HL-60/S4 treated with retinoic acid at 250 ng/mL for 4 days and 3 days (cell line): ENCODE results near the gene EPS8L3.
"Not testable (repeated sequence)": the region's sequence is repeated elsewhere in the genome, so short reads cannot be mapped to it uniquely, and the experiment has no call there.

Experiments used
- in situ Hi-C: fragments of 300-500 bp; cut with MboI; formaldehyde crosslinking; loops from 2 replicates; pipeline ENCODE4 v1.7.0; 2022; ENCODE audit warnings: low sequenced_read_pairs

Gene EPS8L3

DNA sequence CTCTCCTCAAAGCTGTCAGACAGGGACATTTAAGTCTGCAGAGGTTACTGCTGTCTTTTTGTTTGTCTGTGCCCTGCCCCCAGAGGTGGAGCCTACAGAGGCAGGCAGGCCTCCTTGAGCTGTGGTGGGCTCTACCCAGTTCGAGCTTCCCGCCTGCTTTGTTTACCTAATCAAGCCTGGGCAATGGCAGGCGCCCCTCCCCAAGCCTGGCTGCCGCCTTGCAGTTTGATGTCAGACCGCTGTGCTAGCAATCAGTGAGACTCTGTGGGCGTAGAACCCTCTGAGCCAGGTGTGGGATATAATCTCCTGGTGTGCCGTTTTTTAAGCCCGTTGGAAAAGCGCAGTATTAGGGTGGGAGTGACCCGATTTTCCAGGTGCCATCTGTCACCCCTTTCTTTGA, 15.4 kb downstream of the EPS8L3 start:
- in situ Hi-C loops, result not testable (repeated sequence)

- in situ Hi-C loops, result no loop called here
Measured at GRCh38 chr1:109740615-109741373, 22.9 kb downstream of the EPS8L3 start, which contains the start of gene GSTM3. TSS of gene GSTM3 (minus strand) at chr1:109741038. CDS start at chr1:109740287, 751 bp downstream.

DNA sequence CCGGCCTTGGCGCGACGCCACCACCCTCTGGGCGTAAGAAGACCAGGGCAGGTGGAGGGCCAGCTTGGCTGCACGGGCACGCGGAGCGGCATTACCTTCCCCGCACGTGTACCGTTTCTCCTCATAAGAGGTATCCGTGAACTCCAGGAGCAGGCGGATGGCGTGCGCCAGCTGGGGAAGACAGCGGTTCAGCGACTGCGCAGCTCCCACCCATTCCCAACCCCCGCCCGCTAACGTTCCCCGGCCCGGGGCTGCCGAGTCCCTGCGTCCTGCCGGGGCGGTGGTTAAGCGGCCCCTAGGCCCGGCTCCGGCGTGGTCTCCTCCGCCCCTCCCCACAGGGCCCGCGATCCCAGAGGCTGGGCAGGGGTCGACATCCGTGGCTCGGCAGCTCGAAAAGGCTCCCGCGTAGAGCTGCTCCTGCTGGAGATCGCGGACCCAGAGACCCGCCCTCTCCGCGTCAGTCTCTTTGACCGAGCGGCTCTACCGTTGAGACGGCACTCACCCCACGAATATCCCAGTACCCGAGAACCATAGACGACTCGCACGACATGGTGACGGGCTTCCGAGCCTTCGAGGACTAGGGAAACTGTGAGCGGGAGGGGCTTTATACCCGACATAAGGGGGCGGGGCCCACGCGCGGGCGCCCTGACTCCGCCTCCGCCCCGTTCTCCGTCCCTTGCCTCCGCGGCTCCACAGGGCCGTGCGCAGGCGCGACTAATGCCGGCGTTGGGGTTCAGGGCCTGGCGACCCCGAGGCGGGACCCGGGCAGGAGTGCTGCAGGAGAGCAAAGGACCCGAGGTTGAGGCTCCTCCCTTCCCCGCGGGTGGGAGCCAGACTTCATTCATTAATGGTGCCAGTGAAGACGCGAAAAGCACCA, 23.7 kb downstream of the EPS8L3 start:
- in situ Hi-C loops, result no loop called here

- in situ Hi-C loops, result no loop called here
Measured at GRCh38 chr1:109733236-109733870, 30.4 kb downstream of the EPS8L3 start.

DNA sequence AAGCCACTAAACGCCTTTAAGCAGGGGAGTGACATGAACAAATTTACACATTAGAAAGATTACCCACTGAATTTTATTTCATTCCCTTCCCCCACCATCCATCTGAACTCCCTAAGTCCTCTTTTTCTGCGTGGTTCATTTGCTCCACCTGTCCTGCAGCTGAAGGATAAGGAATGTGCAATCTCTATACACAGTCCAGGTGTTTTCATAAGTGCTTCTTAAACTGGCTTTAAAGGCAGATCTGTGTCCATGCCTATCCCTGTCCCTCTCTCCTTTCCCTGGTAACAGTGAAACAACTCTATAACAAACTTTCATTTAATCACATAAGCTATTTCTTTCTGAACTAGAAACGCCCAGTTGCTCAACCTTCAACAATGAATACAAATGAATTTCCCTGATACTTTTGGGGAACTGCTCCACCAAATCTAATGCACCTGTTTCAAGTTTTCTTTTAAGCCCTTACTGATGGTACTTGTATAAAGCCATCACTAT, 31.3 kb downstream of the EPS8L3 start:
- in situ Hi-C loops, result no loop called here

DNA sequence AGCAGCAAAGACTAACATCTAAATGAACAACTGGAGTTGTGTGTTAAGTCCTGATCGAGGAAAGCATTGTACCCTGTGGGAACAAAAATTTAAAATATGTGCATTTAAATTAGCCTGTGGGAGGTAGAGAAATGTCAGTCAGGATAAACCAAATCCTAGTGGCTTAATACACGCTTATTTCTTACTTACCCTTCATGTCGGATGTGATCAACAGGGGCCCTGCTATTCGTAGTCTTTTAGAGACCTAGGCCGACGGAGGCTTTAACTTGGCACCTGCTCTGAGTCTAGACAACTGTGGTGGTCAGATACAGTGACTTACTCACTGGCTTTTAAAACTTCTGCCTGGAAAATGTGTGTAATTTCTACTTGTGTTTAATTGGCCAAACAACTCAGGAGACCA, 33.1 kb downstream of the EPS8L3 start:
- in situ Hi-C loops, result no loop called here

DNA sequence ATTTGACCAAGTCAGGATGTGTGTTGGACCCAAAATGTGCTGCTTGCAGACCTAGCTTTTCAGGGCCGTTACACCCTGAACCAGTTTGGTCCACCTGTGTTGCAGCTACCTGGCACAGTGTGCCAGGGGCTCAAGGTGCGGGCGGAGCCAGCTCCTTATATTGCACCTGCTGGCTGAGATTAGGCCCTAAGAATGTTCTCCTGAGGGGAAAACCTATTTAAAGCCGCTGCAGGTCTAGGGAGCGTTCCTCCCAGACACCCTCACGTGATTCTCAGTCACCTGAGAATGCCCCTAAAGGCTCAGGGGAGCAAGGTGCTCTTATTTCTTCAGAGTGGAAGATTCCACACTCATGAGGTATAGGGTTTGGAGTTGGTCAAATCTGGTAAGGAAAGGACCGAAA, 34.9 kb downstream of the EPS8L3 start:
- in situ Hi-C loops, result no loop called here

- in situ Hi-C loops, result no loop called here
Measured at GRCh38 chr1:109726728-109727373, 36.9 kb downstream of the EPS8L3 start.

DNA sequence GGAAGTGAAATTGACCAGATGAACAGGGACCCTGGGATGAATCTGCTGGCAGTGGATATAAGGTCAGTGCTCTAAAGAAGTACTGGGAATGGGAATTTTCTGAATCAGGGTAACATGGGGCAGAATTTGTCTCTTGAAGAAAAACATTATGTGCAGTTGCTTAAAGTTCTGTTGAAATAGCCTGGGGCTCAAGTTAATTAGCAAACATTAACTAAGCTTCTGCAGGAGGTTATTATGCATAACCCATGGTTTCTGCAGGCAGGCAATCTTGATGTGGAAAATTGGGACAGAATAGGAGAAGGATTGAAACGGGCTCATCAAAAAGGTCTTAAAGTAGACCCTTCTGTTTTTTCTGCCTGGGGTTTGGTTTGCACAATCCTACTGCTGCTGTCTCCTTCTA, 37.7 kb downstream of the EPS8L3 start:
- in situ Hi-C loops, result no loop called here

- in situ Hi-C loops, result no loop called here
Measured at GRCh38 chr1:109725510-109725909, 38.2 kb downstream of the EPS8L3 start.

GRCh38 chr1:109724933-109725332, 38.8 kb downstream of the EPS8L3 start:
- in situ Hi-C loops, result no loop called here

DNA sequence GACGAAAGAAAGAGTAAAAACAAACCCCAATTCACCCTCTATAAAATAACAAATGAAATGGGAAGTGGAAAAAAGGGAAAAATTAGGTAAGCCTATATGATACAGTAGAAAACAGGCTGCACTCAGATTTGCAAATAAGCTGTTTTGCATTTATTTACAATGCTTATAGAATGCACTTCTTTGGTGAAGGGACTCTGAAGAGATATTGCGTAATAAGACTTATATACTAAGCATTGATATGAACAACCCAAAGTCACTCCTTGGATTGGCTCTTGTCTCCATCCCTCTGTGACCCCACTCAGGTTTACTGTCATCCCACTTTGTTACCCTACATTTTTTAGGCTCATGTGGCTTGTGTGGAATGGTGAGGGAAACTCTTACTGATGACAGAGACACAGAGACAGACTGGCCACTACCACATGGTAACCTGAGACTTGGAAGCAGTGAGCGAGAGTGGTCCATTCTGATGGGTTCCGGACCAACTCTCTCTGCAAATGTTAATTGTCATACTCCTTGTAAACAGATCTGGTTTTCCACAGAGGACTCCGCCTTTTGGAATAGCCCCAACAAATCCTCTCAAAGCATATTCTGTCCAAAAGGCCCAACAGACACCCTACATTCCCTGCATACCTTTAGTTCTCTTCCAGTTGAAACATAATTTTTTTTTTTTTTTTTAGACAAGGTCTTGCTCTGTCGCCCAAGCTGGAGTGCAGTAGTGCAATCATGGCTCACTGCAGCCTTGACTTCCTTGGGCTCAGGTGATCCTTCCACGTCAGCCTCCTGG, 40.6 kb downstream of the EPS8L3 start:
- in situ Hi-C loops, result no loop called here

- in situ Hi-C loops, result no loop called here
Measured at GRCh38 chr1:109721971-109722370, 41.8 kb downstream of the EPS8L3 start.

DNA sequence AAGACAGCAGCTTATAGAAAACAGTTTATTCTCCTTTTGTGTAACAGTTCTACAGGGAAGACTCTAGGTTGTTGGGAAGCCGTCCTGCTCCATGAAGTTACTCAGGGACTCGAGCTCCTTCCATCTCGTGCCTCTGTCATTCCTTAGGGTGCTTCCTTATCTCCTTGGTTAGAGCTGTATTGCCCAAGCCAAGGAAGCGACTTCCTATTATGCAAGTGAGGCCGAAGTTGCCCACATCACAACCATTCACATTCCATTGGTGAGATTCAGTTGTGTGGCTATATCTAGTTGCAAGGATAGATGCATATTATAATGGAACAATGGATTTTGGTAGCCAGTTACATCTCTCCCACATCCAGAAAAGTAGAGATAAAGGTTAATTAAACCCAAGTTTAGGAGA, 42.7 kb downstream of the EPS8L3 start:
- in situ Hi-C loops, result no loop called here

DNA sequence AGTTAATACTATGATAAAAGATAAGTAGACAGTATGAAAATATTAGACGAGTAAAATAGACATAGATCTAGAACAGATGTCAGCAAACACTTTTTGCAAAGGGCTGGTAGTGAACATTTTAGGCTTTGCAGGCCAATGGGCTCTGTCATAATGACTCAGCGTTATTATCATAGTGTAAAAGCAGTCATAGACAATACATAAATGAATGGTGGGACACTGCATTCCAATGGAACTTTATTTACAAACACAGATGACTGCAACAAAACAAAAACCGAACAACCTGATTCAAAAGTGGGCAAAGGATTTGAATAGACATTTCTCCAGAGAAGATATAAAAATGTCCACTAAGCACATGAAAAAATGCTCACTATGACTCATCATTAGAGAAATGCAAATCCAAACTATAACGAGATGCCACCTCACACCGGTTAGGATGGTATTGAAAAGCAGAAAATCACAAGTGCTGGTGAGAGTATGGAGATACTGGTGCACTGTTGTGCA, 44.3 kb downstream of the EPS8L3 start:
- in situ Hi-C loops, result no loop called here

DNA sequence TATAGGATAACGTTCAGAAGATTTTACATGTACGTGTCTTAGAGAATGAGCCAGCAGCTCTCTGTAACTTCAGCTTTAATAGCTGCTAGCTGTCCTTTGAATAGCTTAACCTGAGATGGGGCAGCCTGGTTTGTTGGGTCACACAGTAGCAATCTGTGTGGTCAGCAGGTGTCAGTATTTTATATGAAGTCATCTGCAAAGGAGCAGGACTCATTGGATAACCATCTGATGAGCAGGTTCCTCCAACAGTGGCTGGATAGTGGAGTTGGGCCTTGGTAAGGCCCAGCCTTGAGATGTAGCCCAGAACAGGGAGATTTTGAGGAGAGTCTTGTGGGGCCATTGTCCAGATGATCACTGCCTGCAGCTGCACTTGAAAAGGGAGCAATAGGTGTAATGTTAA, 45.2 kb downstream of the EPS8L3 start:
- in situ Hi-C loops, result no loop called here

DNA sequence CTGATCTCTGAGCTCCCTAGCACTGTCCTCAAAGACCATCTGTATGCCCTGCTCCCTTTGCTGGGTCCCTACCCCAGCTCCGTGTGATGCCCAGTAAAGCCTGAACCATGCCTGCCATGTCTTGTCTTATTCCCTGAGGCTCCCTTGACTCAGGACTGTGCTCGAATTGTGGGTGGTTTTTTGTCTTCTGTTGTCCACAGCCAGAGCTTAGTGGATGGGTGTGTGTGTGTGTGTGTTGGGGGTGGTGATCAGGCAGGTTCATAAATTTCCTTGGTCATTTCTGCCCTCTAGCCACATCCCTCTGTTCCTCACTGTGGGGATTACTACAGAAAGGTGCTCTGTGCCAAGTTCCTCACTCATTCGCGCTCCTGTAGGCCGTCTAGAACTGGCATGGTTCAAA, 46.0 kb downstream of the EPS8L3 start:
- in situ Hi-C loops, result no loop called here

DNA sequence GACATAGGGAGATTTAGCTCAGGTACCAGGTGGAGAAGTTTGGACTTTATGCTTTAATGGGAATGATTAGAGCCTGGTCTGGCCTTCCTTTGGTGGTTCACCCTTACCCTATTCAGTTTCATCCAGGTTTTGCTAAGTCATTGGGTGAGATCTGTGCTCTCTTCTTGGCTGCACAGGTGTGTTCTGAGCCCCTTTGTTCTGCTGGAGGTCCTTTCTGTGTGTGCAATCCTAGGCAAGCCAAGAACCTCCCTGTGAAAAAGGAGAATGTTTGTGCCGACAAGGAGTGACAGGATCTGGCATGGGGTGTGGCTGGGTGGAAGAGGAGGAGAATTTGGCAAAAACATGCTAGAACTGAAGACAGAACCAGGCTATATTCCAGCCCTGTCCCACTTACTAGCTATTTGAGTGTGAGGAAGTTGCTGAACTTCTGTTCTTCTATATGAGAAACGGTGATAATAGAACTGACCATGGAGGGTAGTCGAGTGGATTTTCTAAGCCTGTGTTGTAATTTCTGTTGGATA, 47.1 kb downstream of the EPS8L3 start:
- in situ Hi-C loops, result no loop called here

DNA sequence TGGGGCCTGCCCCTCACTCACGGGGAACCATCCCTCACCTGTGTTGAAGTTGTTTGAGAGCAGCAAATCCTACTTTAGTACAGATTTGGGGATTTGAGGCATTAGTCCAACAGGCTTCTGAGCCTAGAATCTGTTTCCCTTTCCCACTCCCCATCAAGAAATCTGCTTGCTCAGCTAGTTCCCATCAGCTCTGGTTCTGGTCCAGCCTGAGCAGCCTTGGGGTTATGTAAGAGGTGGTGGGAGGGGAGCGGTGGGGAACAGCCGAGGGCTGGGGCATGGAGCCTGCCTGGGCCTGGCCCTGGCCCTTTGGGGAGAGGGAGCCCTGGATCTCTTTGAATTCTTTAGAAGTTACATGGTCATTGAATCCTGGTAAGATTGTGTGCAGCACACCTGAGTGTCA, 47.6 kb downstream of the EPS8L3 start:
- in situ Hi-C loops, result no loop called here
